IPS DF 6.9 (cell line): ENCODE data around the gene BMAL1.

Experiments used
- DNase-seq: peaks from one replicate; pipeline ENCODE4 v3.0.0-alpha.2; 2013; ENCODE audit warnings: low read depth, low spot score
- H3K27ac ChIP-seq: one replicate; pipeline ENCODE4 v1.5.1; 2013; ENCODE audit warnings: low read length, control low read depth
- H3K27me3 ChIP-seq: 2 replicates; pipeline ENCODE4 v1.6.1; 2013; ENCODE audit warnings: mild to moderate bottlenecking, low read length; ENCODE audit not compliant: control insufficient read depth, insufficient read depth
- H3K36me3 ChIP-seq: 2 replicates; pipeline ENCODE4 v1.6.1; 2013; ENCODE audit warnings: low read length; ENCODE audit not compliant: control insufficient read depth, insufficient read depth
- H3K4me1 ChIP-seq: 2 replicates; pipeline ENCODE4 v1.6.1; 2013; ENCODE audit warnings: low read length; ENCODE audit not compliant: control insufficient read depth, insufficient read depth
- H3K4me3 ChIP-seq: 2 replicates; pipeline ENCODE4 v1.5.1; 2013; ENCODE audit warnings: mild to moderate bottlenecking, low read length
- H3K9me3 ChIP-seq: 2 replicates; pipeline ENCODE4 v1.6.1; 2013; ENCODE audit warnings: low read length, inconsistent platforms; ENCODE audit not compliant: control insufficient read depth, insufficient read depth
- WGBS: extraction: QIAGEN DNeasy Blood & Tissue Kit; methylation state at CpG from one replicate; pipeline ENCODE4 v1.1.7; 2013; ENCODE audit warnings: mixed read lengths, missing lambda C conversion rate; ENCODE audit not compliant: insufficient read length, insufficient coverage; 5-methylcytosine and 5-hydroxymethylcytosine counted together

Gene BMAL1

GRCh38 chr11:13343931-13344717 lies 66.5 kb downstream of the BMAL1 start:
- Histone ChIP-seq H3K4me3 (no peak overlapping the region), H3K27me3 (no peaks in the 10 kb centered on the region), H3K4me1 (no peaks in the 10 kb centered on the region), H3K27ac (no peak overlapping the region), H3K36me3 (no peaks in the 10 kb centered on the region), H3K9me3 (no peaks in the 10 kb centered on the region)
- no CpG with 5 or more reads among the region's 10 CpGs for WGBS
- peak; percentile 35 for DNase-seq

DNA sequence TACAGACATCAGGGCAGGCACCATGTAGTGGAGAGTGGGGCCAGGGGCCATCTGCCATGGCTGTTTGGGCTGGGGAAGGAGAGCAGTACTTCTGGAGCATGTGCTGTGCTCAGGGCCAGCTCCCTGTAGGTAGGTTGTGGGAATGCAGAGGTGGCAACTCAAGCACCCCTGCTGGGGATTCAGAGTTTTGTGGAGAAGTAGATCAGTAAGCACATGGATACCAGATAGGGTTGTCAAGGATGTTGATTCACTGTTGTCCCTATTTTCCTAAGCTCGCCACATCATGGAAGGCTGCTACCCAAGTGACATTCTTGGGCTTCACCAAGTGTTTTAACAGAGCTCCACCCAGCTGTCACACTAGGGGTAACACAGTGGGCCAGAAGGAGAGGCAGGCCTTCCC lies 67.2 kb downstream of the BMAL1 start:
- Histone ChIP-seq H3K27me3 (no peaks in the 10 kb centered on the region), H3K36me3 (no peaks in the 10 kb centered on the region)
- DNase-seq: no peak

DNA sequence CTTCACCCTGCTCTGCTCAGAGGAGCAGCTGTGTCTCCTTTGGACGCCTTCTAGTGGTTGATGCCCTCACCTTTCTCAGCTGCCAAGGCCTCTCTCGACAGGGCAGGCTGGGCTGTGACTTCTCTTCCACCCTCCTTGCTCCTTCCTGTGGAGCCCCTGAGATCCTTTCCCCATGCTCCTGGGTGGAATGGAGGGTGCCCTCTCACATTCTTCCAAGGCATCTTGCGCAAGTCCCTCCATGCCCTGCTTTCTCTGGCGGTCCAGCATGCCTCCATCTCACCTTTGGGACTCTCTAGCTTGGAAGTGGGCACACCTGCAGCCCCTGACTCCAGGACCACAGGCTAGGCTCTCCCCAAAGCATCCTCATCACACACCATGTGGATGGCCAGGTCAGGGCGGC lies 68.9 kb downstream of the BMAL1 start:
- H3K27me3 ChIP-seq: no peaks in the 10 kb centered on the region
- no peaks in the 10 kb centered on the region for H3K36me3 ChIP-seq
- no peaks in the 10 kb centered on the region for H3K9me3 ChIP-seq
- no peak overlapping the region for H3K27ac ChIP-seq
- DNase-seq: no peak
- no CpG with 5 or more reads among the region's 5 CpGs for WGBS
- no peaks in the 10 kb centered on the region for H3K4me1 ChIP-seq
- no peak overlapping the region for H3K4me3 ChIP-seq

More for the DNA sequence above, 67.2 kb downstream of the BMAL1 start:
- no peaks in the 10 kb centered on the region for H3K9me3 ChIP-seq
- H3K4me1 ChIP-seq: no peaks in the 10 kb centered on the region
- no peak overlapping the region for H3K27ac ChIP-seq
- H3K4me3 ChIP-seq: no peak overlapping the region
- no CpG with 5 or more reads among the region's 1 CpG for WGBS

DNA sequence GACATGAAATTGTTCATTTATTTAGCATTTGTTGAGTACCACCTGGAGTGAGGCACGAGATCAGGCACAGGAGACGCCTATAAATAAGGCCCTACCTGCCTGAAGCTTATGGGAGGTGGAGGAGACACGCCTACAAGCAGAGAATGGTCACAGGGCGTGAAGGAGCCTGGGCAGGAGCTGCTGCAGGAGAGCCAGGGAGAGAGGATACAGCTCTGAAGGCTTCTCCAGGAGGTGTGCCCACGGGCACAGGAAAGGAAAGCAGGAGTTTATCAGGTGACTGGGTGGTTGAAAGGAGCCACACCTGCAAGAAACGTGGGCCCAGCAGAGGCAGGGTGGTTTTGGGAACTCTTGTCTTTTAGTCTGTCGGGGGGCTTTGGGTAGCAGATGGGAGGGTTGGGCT lies 70.3 kb downstream of the BMAL1 start:
- no peak for DNase-seq
- no peaks in the 10 kb centered on the region for H3K36me3 ChIP-seq
- no peaks in the 10 kb centered on the region for H3K27me3 ChIP-seq
- WGBS: no CpG with 5 or more reads among the region's 7 CpGs
- H3K27ac ChIP-seq: no peak overlapping the region
- no peaks in the 10 kb centered on the region for H3K4me1 ChIP-seq
- H3K4me3 ChIP-seq: no peak overlapping the region
- no peaks in the 10 kb centered on the region for H3K9me3 ChIP-seq

GRCh38 chr11:13348305-13348704 lies 70.7 kb downstream of the BMAL1 start:
- WGBS: no CpG with 5 or more reads among the region's 3 CpGs

GRCh38 chr11:13349046-13349445 lies 71.5 kb downstream of the BMAL1 start:
- no peaks in the 10 kb centered on the region for H3K9me3 ChIP-seq
- no peak for DNase-seq
- no CpG with 5 or more reads among the region's 6 CpGs for WGBS
- H3K27ac ChIP-seq: no peak overlapping the region
- H3K4me1 ChIP-seq: no peaks in the 10 kb centered on the region
- H3K36me3 ChIP-seq: no peaks in the 10 kb centered on the region
- H3K27me3 ChIP-seq: no peaks in the 10 kb centered on the region
- H3K4me3 ChIP-seq: no peak overlapping the region

More at GRCh38 chr11:13348305-13348704, 70.7 kb downstream of the BMAL1 start:
- no peaks in the 10 kb centered on the region for H3K4me1 ChIP-seq
- H3K4me3 ChIP-seq: no peak overlapping the region
- no peak for DNase-seq
- no peaks in the 10 kb centered on the region for H3K9me3 ChIP-seq
- no peaks in the 10 kb centered on the region for H3K27me3 ChIP-seq
- H3K36me3 ChIP-seq: no peaks in the 10 kb centered on the region
- H3K27ac ChIP-seq: no peak overlapping the region

DNA sequence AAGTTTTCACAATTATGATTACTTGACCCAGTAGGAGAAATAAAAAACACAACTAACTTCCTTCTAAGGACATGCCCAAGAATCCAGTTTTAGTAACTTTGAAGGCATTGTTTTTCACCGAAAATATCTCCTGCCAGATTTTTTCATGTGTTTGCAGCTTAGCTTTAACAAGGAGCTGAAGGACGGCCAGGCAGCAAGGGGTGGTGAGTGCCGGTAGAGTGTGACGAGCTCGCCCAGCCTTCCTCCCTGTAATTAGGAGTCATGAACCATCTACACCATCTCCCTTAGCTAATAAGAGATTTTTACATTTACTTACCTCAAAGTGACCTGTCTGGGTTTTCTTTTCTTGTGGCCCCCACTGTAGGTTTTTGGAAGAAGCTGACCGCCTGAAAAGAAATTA lies 72.0 kb downstream of the BMAL1 start:
- no peaks in the 10 kb centered on the region for H3K4me1 ChIP-seq
- H3K36me3 ChIP-seq: no peaks in the 10 kb centered on the region
- no peak overlapping the region for H3K27ac ChIP-seq
- no peaks in the 10 kb centered on the region for H3K9me3 ChIP-seq
- no peak for DNase-seq
- no peak overlapping the region for H3K4me3 ChIP-seq
- H3K27me3 ChIP-seq: no peaks in the 10 kb centered on the region
- no CpG with 5 or more reads among the region's 6 CpGs for WGBS

DNA sequence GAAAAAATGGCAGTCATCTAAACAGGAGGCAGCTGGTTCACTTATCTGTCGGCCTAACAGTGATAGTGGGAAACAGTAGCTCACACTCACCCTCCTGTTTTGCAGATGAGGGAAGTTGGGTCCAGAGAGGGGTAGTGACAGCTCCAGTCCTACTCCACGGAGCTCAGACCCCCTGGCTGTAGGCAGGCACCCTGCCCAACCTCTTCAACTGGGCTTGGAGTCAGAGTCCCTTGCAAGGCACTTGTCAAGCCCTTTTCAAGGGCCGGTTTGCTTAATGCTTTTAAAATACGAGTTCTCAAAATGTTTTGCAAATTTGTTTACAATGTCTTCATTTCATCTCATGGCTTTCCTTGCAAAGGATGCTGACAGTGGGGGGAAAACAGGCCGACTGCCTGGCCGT lies 75.1 kb downstream of the BMAL1 start:
- Histone ChIP-seq H3K9me3 (no peaks in the 10 kb centered on the region), H3K27me3 (no peaks in the 10 kb centered on the region), H3K4me3 (no peak overlapping the region), H3K4me1 (no peaks in the 10 kb centered on the region), H3K36me3 (no peaks in the 10 kb centered on the region), H3K27ac (no peak overlapping the region)
- no peak for DNase-seq
- WGBS: no CpG with 5 or more reads among the region's 6 CpGs

GRCh38 chr11:13354335-13354734 lies 76.7 kb downstream of the BMAL1 start:
- H3K27ac ChIP-seq: no peak overlapping the region
- no peak overlapping the region for H3K4me3 ChIP-seq
- H3K27me3 ChIP-seq: no peaks in the 10 kb centered on the region
- peak; percentile 29 for DNase-seq
- no peaks in the 10 kb centered on the region for H3K36me3 ChIP-seq
- H3K9me3 ChIP-seq: no peaks in the 10 kb centered on the region
- H3K4me1 ChIP-seq: no peaks in the 10 kb centered on the region
- no CpG with 5 or more reads among the region's 6 CpGs for WGBS

GRCh38 chr11:13355191-13355590 lies 77.6 kb downstream of the BMAL1 start:
- no peaks in the 10 kb centered on the region for H3K27me3 ChIP-seq
- no peaks in the 10 kb centered on the region for H3K4me1 ChIP-seq
- H3K27ac ChIP-seq: no peak overlapping the region
- WGBS: no CpG with 5 or more reads among the region's 4 CpGs
- H3K9me3 ChIP-seq: no peaks in the 10 kb centered on the region
- H3K4me3 ChIP-seq: no peak overlapping the region
- DNase-seq: no peak
- no peaks in the 10 kb centered on the region for H3K36me3 ChIP-seq

DNA sequence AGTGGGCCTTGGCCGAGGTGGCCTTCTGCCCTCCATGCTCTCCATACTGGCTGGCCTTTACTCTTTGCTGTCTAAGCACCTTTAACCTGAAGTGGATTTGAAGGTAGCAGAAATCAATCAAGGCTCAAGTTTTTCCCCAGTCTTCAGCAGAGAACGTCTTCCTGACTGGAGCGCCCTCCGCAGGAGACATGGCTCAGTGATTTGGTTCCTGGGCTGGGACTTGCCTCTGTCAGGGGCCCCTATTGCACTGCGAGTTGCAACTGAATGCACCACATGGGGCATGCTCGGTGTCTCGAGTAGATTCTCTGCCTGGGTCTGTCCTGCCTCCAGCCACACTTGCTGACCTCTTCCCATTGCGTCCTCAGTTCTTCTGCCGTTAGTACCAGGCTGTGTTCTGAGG lies 79.6 kb downstream of the BMAL1 start:
- Histone ChIP-seq H3K27ac (no peak overlapping the region), H3K36me3 (no peaks in the 10 kb centered on the region), H3K4me3 (no peak overlapping the region), H3K9me3 (no peaks in the 10 kb centered on the region), H3K4me1 (no peaks in the 10 kb centered on the region), H3K27me3 (no peaks in the 10 kb centered on the region)
- DNase-seq: peak; percentile 16
- no CpG with 5 or more reads among the region's 9 CpGs for WGBS
